ENCODE measurements around the gene SLC38A5. TPM values are rescaled to one million over a fixed set of nuclear protein-coding genes. Genes with fewer than 3 reads are reported as not detected.

Gene SLC38A5
- total RNA-seq, 4 donors from 2014 or later: 2.5 to 7.9 (median 7.4) TPM

DNA sequence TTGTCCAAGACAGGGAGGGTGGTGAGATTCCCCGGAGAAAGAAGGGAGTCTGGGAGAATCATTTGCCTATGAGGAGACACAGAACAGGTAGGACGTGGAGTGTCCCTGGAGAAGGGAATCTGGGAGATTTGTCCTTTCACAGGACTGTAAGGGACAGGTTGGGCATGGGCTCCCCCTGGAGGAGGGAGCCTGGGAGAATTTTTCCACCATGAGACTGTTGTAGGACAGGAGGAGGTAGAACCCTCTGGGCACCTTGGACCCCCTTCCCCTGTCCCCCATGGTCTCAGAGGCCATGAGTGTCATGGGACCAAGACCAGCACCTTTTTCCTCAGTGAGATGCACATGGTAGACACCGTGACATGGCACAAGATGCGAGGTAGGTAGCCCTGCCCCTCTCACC is 41.5 kb upstream of the SLC38A5 start:
- peaks cover 0 to 33% (median 17%) of the 10 kb centered on the region in 4 donors for H3K36me3 ChIP-seq
- DNase-seq (ENCODE audit: extremely low spot score): no peak
- intact Hi-C loops (cut with DNase I): no loop called here
- WGBS: 69% methylated on average over 4 of the region's 4 CpGs
- TF ChIP-seq, protein P1, sequence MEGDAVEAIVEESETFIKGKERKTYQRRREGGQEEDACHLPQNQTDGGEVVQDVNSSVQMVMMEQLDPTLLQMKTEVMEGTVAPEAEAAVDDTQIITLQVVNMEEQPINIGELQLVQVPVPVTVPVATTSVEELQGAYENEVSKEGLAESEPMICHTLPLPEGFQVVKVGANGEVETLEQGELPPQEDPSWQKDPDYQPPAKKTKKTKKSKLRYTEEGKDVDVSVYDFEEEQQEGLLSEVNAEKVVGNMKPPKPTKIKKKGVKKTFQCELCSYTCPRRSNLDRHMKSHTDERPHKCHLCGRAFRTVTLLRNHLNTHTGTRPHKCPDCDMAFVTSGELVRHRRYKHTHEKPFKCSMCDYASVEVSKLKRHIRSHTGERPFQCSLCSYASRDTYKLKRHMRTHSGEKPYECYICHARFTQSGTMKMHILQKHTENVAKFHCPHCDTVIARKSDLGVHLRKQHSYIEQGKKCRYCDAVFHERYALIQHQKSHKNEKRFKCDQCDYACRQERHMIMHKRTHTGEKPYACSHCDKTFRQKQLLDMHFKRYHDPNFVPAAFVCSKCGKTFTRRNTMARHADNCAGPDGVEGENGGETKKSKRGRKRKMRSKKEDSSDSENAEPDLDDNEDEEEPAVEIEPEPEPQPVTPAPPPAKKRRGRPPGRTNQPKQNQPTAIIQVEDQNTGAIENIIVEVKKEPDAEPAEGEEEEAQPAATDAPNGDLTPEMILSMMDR (IDR thresholded peaks at IDR 0.05): peak in 1 of 3 experiments; percentile 32
- TF ChIP-seq POLR2A (IDR thresholded peaks at IDR 0.05; ENCODE audit: low read depth): no peak
- no peak for TF ChIP-seq POLR2AphosphoS5 (IDR thresholded peaks at IDR 0.05)
- peaks cover 0 to 4% (median 0%) of the 10 kb centered on the region in 4 donors for H3K27me3 ChIP-seq
- H3K4me3 ChIP-seq: no peak overlapping the region
- H3K9me3 ChIP-seq: no peaks in the 10 kb centered on the region
- H3K4me1 ChIP-seq: peaks cover 8 to 16% (median 14%) of the 10 kb centered on the region in 4 donors
- no peak overlapping the region for H3K27ac ChIP-seq (replicated peaks in 1 of 4)

DNA sequence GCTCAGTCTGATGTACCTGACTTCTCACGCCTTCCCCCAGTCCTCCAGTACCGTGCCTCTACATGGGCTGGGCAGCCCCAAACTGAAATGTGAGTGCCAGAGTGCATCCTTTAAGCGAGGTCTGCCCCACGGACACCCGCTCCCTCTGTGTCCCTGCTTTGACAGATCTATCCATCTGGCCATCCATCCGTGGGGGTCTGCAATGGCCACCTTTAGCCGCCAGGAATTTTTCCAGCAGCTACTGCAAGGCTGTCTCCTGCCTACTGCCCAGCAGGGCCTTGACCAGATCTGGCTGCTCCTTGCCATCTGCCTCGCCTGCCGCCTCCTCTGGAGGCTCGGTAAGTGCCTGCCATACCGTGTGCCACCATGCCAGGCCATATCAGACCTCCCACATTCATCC is 39.6 kb upstream of the SLC38A5 start:
- H3K36me3 ChIP-seq: peaks cover 0 to 17% (median 7%) of the 10 kb centered on the region in 4 donors
- TF ChIP-seq, protein P1 (IDR thresholded peaks at IDR 0.05): no peak
- no peak for TF ChIP-seq EP300 (IDR thresholded peaks at IDR 0.05)
- no peak for TF ChIP-seq POLR2AphosphoS5 (IDR thresholded peaks at IDR 0.05)
- TF ChIP-seq POLR2A (IDR thresholded peaks at IDR 0.05; ENCODE audit: low read depth): no peak
- peak overlapping the region; percentile 71 to 74 (median 72) for H3K4me3 ChIP-seq
- no peak for DNase-seq (ENCODE audit: extremely low spot score)
- intact Hi-C loops (cut with DNase I): loop anchor here (10.0 kb wide), 1 partner anchor 425 kb away; no protein-coding TSS in a partner anchor
- H3K9me3 ChIP-seq: no peaks in the 10 kb centered on the region
- H3K4me1 ChIP-seq: peaks cover 8 to 16% (median 14%) of the 10 kb centered on the region in 4 donors
- peak overlapping the region in 1 of 4 donors; percentile 80 for H3K27ac ChIP-seq (replicated peaks in 1 of 4)
- H3K27me3 ChIP-seq: peaks cover 0 to 4% (median 0%) of the 10 kb centered on the region in 4 donors
- 72% methylated on average over 11 of the region's 11 CpGs for WGBS

DNA sequence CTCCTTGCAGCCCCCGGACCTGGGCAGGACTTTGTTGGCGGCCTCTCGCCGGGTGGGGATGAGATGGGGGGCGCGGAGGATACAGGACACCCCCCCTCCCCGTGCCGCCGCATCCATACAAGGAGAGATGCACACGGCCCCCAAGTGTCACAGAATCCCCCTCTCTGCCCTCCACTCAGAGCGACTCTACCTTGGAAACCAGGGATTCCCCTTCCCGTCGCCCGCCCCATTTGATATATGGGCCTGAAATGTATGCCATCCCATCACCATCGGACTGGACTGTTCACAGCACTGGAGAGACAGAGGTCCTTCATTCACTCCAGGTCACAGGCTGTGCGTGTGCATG is 39.2 kb upstream of the SLC38A5 start:
- intact Hi-C loops (cut with DNase I): loop anchor here (10.0 kb wide), 1 partner anchor 424 kb away; no protein-coding TSS in a partner anchor
- Histone ChIP-seq H3K4me1 (peaks cover 8 to 16% (median 14%) of the 10 kb centered on the region in 4 donors), H3K27me3 (peaks cover 0 to 4% (median 0%) of the 10 kb centered on the region in 4 donors), H3K4me3 (peak overlapping the region; percentile 71 to 74 (median 72)), H3K27ac (replicated peaks in 1 of 4) (peak overlapping the region; percentile 76 to 83 (median 80)), H3K9me3 (no peaks in the 10 kb centered on the region), H3K36me3 (peaks cover 0 to 13% (median 5%) of the 10 kb centered on the region in 4 donors)
- no peak for DNase-seq (ENCODE audit: extremely low spot score)
- TF ChIP-seq POLR2A (IDR thresholded peaks at IDR 0.05; ENCODE audit: low read depth) (no peak), POLR2AphosphoS5 (IDR thresholded peaks at IDR 0.05) (no peak), EP300 (IDR thresholded peaks at IDR 0.05) (no peak)
- TF ChIP-seq, protein P1 (IDR thresholded peaks at IDR 0.05): no peak
- WGBS: 36% methylated on average over 10 of the region's 16 CpGs

DNA sequence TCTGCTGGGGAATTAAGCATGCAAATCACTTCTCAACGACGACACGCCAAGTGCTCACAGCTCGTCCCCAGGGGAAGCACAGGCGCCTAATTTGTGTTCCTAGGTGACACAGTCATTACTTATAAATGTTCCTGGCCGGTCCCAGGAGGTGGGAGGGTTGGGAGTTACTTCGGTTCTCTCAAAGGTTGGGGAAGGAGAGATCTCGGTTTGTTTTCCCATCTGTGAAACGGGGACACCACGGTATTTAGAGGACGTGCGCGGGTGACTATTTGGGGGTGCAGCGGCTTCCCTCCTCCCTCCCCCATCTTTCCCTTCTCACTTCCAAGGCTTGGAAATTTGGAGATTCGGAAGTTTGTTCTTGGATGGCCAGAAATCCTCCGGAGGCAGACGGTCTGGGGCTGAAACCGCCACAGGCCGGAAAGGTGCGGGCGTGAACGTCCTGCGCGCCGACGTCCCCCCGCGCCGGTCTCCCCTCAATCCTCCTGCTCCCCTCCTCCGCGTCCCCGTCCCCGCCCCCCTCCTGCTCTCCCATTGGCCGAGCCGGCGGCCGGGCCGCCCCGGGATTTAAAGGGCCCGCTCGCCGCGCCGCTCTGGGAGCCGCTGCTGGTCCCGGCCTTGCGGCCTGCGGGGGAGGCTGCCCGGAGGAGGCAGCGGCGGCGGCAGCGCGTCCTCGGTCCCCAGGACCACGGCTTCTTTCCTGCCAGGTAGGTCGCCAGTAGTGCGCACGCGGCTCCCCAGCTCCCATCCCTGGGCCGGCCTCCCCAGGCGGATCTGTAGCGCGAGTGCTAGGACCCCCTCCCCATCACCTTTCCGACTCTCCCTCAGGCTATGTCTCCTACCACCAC is 38.6 kb upstream of the SLC38A5 start, which contains the start of gene PORCN:
TSS of gene PORCN (plus strand) at position 593 of the 845 bp plus-strand sequence. CDS start 829 bp downstream, outside the sequence.
- WGBS: 43% methylated on average over 28 of the region's 65 CpGs
- Histone ChIP-seq H3K27me3 (peaks cover 0 to 4% (median 0%) of the 10 kb centered on the region in 4 donors), H3K36me3 (peaks cover 0 to 11% (median 5%) of the 10 kb centered on the region in 4 donors), H3K27ac (replicated peaks in 1 of 4) (peak within 1 kb of the TSS; percentile 76 to 83 (median 80)), H3K9me3 (no peaks in the 10 kb centered on the region), H3K4me1 (peaks cover 8 to 16% (median 14%) of the 10 kb centered on the region in 4 donors), H3K4me3 (peak within 1 kb of the TSS; percentile 71 to 74 (median 72))
- intact Hi-C loops (cut with DNase I): loop anchor here (10.0 kb wide), 1 partner anchor 424 kb away; no protein-coding TSS in a partner anchor
- peak; percentile 25 to 79 for TF ChIP-seq POLR2AphosphoS5 (IDR thresholded peaks at IDR 0.05)
- TF ChIP-seq EP300 (IDR thresholded peaks at IDR 0.05): no peak
- TF ChIP-seq POLR2A (IDR thresholded peaks at IDR 0.05; ENCODE audit: low read depth): no peak
- peak; percentile 92 for DNase-seq (ENCODE audit: extremely low spot score)

DNA sequence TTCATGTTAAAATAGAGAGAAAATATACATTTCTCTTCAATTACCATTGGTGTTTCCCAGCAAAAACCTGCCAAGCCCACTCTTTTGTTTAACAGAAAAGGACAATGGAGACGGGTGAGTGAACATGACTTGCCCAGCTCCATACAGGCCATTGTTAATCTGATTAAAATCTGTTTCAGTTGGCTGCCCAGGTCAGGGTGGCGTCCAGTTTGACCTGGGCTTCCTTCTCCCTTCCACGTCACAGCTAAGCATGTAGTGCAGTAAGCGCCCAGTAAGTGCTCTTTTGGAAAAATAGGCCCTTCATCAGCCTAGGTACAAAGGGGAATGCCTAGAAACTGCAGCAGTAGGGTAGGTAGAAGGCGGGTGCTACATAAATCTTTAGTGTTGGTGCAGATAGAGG is 37.2 kb upstream of the SLC38A5 start:
- intact Hi-C loops (cut with DNase I): loop anchor here (10.0 kb wide), 1 partner anchor 422 kb away; no protein-coding TSS in a partner anchor
- DNase-seq (ENCODE audit: extremely low spot score): no peak

More for the DNA sequence above, 37.2 kb upstream of the SLC38A5 start:
- peaks cover 0 to 5% (median 2%) of the 10 kb centered on the region in 4 donors for H3K36me3 ChIP-seq
- TF ChIP-seq EP300 (IDR thresholded peaks at IDR 0.05): no peak
- TF ChIP-seq, protein P1 (IDR thresholded peaks at IDR 0.05): no peak
- no peak for TF ChIP-seq POLR2A (IDR thresholded peaks at IDR 0.05; ENCODE audit: low read depth)
- no peak for TF ChIP-seq POLR2AphosphoS5 (IDR thresholded peaks at IDR 0.05)
- no peak overlapping the region for H3K27ac ChIP-seq (replicated peaks in 1 of 4)
- no peak overlapping the region for H3K4me3 ChIP-seq
- no peaks in the 10 kb centered on the region for H3K9me3 ChIP-seq
- 74% methylated on average over 5 of the region's 5 CpGs for WGBS
- H3K27me3 ChIP-seq: no peaks in the 10 kb centered on the region
- peaks cover 8 to 16% (median 14%) of the 10 kb centered on the region in 4 donors for H3K4me1 ChIP-seq

Data from esophagus muscularis mucosa (tissue), 4 donors.